ENCODE measurements around the gene GCN1. TPM values are rescaled to one million over a fixed set of nuclear protein-coding genes. Genes with fewer than 3 reads are reported as not detected.
A peak's percentile ranks its signal among the peaks of the same experiment; 100 is the strongest.

The GCN1 gene
- total RNA-seq, 1 donor from 2014 or later = 62.6 TPM

DNA sequence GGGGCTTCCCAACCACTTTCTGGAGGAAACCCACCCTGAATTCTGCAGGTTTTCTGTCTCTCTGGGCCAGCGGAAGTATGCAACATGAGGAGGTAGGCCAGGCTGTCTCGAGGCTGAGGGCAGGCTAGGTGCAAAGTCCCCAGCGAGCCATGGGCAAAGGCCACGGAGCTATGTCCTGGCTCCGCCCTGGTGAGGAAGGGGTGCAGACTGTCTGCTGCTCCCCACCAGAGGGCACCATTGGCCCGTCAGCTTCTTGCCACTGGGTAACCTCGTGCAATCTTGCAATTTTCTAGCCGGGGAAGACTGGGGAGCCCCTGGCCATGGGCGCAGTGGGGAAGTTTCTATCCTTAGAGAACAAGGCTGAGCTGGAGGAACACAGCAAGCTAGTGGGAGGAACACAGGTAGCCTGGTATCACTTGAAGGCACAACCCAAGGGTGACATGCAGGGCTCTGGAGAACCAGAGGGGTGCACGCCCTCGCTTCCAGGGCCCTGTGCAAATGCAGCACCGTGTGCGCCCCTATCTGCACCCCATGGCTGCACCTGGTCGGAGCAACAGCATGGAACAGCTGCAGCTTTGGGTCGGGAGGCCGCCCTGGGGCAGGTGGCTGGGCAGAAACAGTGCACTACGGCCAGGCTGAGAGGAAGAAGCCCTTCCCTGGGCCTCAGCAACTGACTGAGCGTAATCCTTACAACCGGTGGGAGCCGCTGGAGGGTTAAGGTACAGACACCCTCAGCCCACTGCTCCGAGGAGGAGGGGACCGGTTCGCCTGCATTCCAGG is 34.0 kb upstream of the GCN1 start:
- Histone ChIP-seq H3K27me3 (no peaks in the 10 kb centered on the region), H3K4me3 (peak overlapping the region in 1 of 2 donors; percentile 6), H3K27ac (peak overlapping the region; percentile 85), H3K36me3 (peaks cover 0 to 4% of the 10 kb centered on the region in 2 donors), H3K9me3 (no peaks in the 10 kb centered on the region), H3K4me1 (peaks cover 92% of the 10 kb centered on the region)
- peak; percentile 89 to 95 (median 92) for TF ChIP-seq CTCF (IDR thresholded peaks at IDR 0.05)
- peak; percentile 67 to 68 for TF ChIP-seq POLR2AphosphoS5 (IDR thresholded peaks at IDR 0.05; ENCODE audit: insufficient read depth in 1 of 2, low read depth in 1 of 2)
- no peak for TF ChIP-seq POLR2A (IDR thresholded peaks at IDR 0.05)
- no peak for DNase-seq (ENCODE audit: extremely low spot score in 2 of 2)
- intact Hi-C loops (cut with DNase I) = loop anchor here (2.0 kb wide), 1 partner anchor 36 kb away; the partner anchor contains the start of gene PXN

GRCh38 chr12:120228041-120228290 is 33.5 kb upstream of the GCN1 start:
- TF ChIP-seq POLR2A (IDR thresholded peaks at IDR 0.05) = no peak
- TF ChIP-seq POLR2AphosphoS5 (IDR thresholded peaks at IDR 0.05; ENCODE audit: insufficient read depth in 1 of 2, low read depth in 1 of 2) = no peak
- TF ChIP-seq CTCF (IDR thresholded peaks at IDR 0.05) = no peak
- H3K4me1 ChIP-seq = peaks cover 87% of the 10 kb centered on the region
- no peak overlapping the region for H3K4me3 ChIP-seq

DNA sequence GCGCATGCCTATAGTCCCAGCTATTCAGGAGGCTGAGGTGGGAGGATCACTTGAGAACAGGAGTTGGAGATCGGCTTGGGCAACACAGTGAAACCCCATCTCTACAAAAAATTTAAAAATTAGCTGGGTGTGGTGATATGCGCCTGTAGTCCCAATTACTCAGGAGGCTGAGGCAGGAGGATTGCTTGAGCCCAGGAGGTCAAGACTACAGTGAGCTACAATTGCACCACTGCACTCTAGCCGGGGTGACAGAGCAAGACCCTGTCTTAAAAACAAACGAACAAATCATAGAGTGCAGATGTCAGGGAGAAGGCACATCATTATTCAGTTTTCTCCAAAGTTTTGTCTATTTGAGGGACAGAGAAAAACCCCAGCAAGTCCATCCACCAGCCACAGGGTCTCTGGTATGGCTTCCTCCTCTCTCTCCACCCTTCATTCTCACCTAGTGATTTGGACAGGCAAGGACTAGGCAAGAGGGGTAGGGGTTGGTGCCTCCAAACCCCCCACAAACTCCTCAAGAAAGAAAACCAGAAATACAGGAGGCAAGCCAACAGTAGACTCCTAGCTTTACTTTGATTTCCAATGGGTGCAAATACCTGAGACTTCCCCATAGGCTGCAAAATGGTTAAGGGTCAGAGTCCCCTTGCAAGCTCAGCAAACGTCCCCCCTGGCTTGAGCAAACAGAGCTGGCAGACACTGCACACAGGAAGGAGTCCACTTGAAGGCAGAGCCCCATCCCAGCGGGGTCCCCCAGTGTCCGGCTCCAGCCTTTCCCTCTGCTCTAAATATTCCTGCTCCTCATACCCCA is 32.9 kb upstream of the GCN1 start:
- DNase-seq (ENCODE audit: extremely low spot score in 2 of 2) = no peak
- Histone ChIP-seq H3K9me3 (no peaks in the 10 kb centered on the region), H3K27me3 (no peaks in the 10 kb centered on the region), H3K4me3 (no peak overlapping the region), H3K36me3 (peaks cover 0 to 14% of the 10 kb centered on the region in 2 donors), H3K4me1 (peaks cover 81% of the 10 kb centered on the region), H3K27ac (peak overlapping the region; percentile 85)
- no peak for TF ChIP-seq POLR2AphosphoS5 (IDR thresholded peaks at IDR 0.05; ENCODE audit: insufficient read depth in 1 of 2, low read depth in 1 of 2)
- intact Hi-C loops (cut with DNase I) = loop anchor here (2.0 kb wide), 1 partner anchor 37 kb away; the partner anchor contains the start of gene PXN

More at GRCh38 chr12:120228041-120228290, 33.5 kb upstream of the GCN1 start:
- peaks cover 0 to 9% of the 10 kb centered on the region in 2 donors for H3K36me3 ChIP-seq
- intact Hi-C loops (cut with DNase I) = loop anchor here (2.0 kb wide), 1 partner anchor 37 kb away; the partner anchor contains the start of gene PXN
- H3K27ac ChIP-seq = peak overlapping the region; percentile 85
- DNase-seq (ENCODE audit: extremely low spot score in 2 of 2) = no peak
- no peaks in the 10 kb centered on the region for H3K9me3 ChIP-seq
- no peaks in the 10 kb centered on the region for H3K27me3 ChIP-seq

DNA sequence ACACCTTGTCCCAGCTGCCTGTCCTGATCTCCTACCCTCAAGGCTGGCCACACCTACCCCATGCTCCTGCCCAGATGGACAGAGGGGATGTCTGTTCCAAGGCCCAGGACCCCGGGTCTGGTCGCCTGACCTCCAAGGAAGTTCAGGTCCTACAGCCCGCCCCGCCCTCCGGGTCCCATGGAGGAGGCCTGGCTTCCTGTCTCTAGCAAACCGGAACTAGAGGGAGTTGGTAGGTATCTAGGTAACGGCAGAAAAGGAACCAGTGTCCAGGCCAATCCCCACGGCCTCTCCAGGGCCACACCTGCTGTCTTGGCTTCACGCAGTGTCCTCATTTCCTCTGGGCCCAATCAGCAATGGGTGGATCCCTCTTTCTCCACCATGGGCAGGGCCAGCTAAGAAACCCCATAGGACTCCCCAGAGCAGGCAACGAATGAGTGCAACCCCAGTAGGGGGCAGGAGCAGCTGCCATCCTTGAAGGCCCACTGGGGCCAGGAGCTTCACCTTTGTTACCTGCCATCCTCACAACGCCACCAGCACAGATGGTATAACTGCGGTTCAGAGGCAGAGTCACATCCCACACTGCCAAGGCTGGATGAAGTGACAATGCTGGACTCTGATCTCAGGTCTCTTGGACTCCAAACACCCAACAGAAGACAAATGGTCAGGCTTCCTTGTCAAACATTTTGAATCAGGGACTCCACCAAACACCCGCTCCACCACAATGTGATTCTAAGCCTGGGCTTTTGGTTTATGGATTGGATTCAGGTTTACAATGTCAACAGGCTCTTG is 31.5 kb upstream of the GCN1 start:
- intact Hi-C loops (cut with DNase I) = no loop called here

More for the DNA sequence above, 31.5 kb upstream of the GCN1 start:
- peaks cover 67% of the 10 kb centered on the region for H3K4me1 ChIP-seq
- DNase-seq (ENCODE audit: extremely low spot score in 2 of 2) = no peak
- H3K36me3 ChIP-seq = peaks cover 0 to 26% of the 10 kb centered on the region in 2 donors
- H3K9me3 ChIP-seq = no peaks in the 10 kb centered on the region
- TF ChIP-seq CTCF (IDR thresholded peaks at IDR 0.05) = no peak
- TF ChIP-seq POLR2AphosphoS5 (IDR thresholded peaks at IDR 0.05; ENCODE audit: insufficient read depth in 1 of 2, low read depth in 1 of 2) = peak in 1 of 2 donors; percentile 35
- TF ChIP-seq POLR2A (IDR thresholded peaks at IDR 0.05) = no peak
- H3K27ac ChIP-seq = peak overlapping the region; percentile 39
- no peak overlapping the region for H3K4me3 ChIP-seq
- no peaks in the 10 kb centered on the region for H3K27me3 ChIP-seq
